Endothelial cell (in vitro differentiated cells): ENCODE results near the gene OR10AG1. TPM values are rescaled to one million over a fixed set of nuclear protein-coding genes. Genes with fewer than 3 reads are reported as not detected.

Experiments
- DNase-seq: peaks from one replicate; pipeline ENCODE4 v3.0.0; 2021; ENCODE audit warnings: low spot score
- H3K27ac Mint-ChIP-seq: one replicate; pipeline ENCODE4 v1.8.0; 2021; ENCODE audit warnings: mixed read lengths, inconsistent platforms; ENCODE audit not compliant: unreplicated experiment
- H3K27me3 Mint-ChIP-seq: one replicate; pipeline ENCODE4 v1.8.0; 2021; ENCODE audit warnings: mild to moderate bottlenecking, moderate library complexity, mixed read lengths, inconsistent platforms; ENCODE audit not compliant: unreplicated experiment
- H3K36me3 Mint-ChIP-seq: one replicate; pipeline ENCODE4 v1.8.0; 2021; ENCODE audit warnings: mild to moderate bottlenecking, low read depth, mixed read lengths, inconsistent platforms; ENCODE audit not compliant: unreplicated experiment
- H3K4me1 Mint-ChIP-seq: one replicate; pipeline ENCODE4 v1.8.0; 2021; ENCODE audit warnings: mild to moderate bottlenecking, mixed read lengths, inconsistent platforms; ENCODE audit not compliant: unreplicated experiment
- H3K4me3 Mint-ChIP-seq: one replicate; pipeline ENCODE4 v1.8.0; 2021; ENCODE audit warnings: mild to moderate bottlenecking, mixed read lengths, inconsistent platforms; ENCODE audit not compliant: unreplicated experiment
- H3K9me3 Mint-ChIP-seq: one replicate; pipeline ENCODE4 v1.8.0; 2021; ENCODE audit warnings: mixed read lengths, inconsistent platforms; ENCODE audit not compliant: unreplicated experiment
- CTCF ChIP-seq: fragments of 200-600 bp; sonication (generic); IDR thresholded peaks from one replicate; pipeline ENCODE4 v1.5.0; 2021; ENCODE audit warnings: antibody characterized with exemption; ENCODE audit not compliant: unreplicated experiment
- long read RNA-seq: library from polyadenylated mRNA; unstranded; transcript quantifications from one replicate; pipeline ENCODE4 v2.0.0, GENCODE V29; 2020; ENCODE audit not compliant: unreplicated experiment
- total RNA-seq: library from RNA; stranded (reverse); fragmentation: NEBNext Ultra II Directional; extraction: Animal tissue kit (Norgen Biotek cat#: 25700); gene quantifications from one replicate; pipeline ENCODE4 v1.2.1, GENCODE V29; 2021; ENCODE audit not compliant: unreplicated experiment

OR10AG1 gene
- total RNA-seq = not detected
- long read RNA-seq = 0 reads

- Mint-ChIP-seq H3K4me3 (no peak within 1 kb of the TSS), H3K27ac (no peak within 1 kb of the TSS), H3K36me3 (no peaks in the 10 kb centered on the region), H3K9me3 (no peaks in the 10 kb centered on the region), H3K4me1 (no peaks in the 10 kb centered on the region), H3K27me3 (no peaks in the 10 kb centered on the region)
- DNase-seq = no peak
- TF ChIP-seq CTCF = no peak
Measured at GRCh38 chr11:55969845-55970244, at the start of gene OR10AG1. Gene OR10AG1, minus strand, starts transcription at chr11:55969945. Its CDS starts 38 bp downstream, at chr11:55969907.

DNA sequence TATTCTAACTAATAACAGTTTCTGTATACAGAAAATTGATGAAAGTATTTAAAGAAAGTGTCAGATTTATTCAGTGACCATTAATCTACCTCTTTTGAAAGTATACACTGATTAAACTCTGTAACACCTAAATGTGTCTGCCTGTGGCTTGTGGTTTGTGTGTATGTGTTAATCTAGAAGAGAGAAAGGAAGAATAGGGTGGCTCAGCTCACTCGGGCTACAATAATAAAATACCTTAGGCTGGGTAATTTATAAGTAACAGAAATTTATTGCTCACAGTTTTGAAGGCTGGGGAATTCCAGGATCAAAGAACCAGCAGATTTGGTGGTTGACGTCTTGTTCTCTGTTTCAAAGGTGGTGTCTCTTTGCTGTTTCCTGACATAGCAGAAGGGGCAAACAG, 44.1 kb upstream of the OR10AG1 start:
- no peaks in the 10 kb centered on the region for H3K36me3 Mint-ChIP-seq
- no peak overlapping the region for H3K4me3 Mint-ChIP-seq
- H3K27ac Mint-ChIP-seq = no peak overlapping the region
- H3K27me3 Mint-ChIP-seq = no peaks in the 10 kb centered on the region
- TF ChIP-seq CTCF = no peak
- no peak for DNase-seq
- H3K4me1 Mint-ChIP-seq = no peaks in the 10 kb centered on the region
- H3K9me3 Mint-ChIP-seq = no peaks in the 10 kb centered on the region

DNA sequence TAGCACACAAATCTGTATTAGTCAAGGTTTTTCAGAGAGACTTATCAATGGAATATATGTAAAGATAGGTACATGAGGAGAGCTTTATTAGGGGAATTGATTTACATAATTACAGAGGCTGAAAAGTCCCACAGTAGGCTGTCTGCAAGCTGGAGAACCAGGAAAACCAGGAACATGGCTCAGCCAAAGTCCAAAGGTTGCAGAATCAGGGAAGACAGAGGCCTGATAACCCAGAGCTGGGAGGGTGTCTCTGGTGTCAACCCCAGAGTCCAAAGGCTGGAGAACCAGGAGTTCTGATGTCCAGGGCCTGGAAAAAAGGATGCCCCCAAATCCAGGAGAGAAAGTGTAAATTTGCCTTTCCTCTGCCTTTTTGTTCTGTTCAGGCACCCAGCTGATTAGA, 41.0 kb upstream of the OR10AG1 start:
- H3K27ac Mint-ChIP-seq = no peak overlapping the region

DNA sequence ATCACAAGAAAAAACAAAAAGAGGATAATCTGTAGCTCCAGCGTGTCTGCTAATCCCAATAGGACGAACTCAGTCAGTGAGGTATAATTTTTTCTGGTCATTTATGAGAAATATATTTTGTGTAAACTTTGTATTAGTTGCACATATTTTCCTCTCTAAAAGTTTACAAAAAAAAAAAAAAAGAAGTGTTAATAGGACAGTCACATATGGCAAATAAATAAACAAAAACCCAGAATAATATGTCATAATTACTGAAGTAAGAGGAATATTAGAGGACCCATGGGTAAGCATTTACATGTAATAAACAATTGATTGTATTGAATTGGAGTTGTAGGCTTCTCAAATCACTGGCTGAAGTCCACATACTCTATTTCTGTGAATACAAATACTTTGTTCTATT, 24.8 kb upstream of the OR10AG1 start, which contains the start of gene OR5F1:
OR5F1 (minus strand) TSS at position 101 of the 400 bp plus-strand sequence; CDS start at position 101, 0 bp downstream.
- peaks cover 4% of the 10 kb centered on the region for H3K9me3 Mint-ChIP-seq
- H3K36me3 Mint-ChIP-seq = no peaks in the 10 kb centered on the region
- H3K4me3 Mint-ChIP-seq = no peak within 1 kb of the TSS
- DNase-seq = no peak
- no peak for TF ChIP-seq CTCF
- no peaks in the 10 kb centered on the region for H3K27me3 Mint-ChIP-seq
- no peak within 1 kb of the TSS for H3K27ac Mint-ChIP-seq
- H3K4me1 Mint-ChIP-seq = no peaks in the 10 kb centered on the region

More for the DNA sequence above, 41.0 kb upstream of the OR10AG1 start:
- H3K9me3 Mint-ChIP-seq = no peaks in the 10 kb centered on the region
- no peaks in the 10 kb centered on the region for H3K36me3 Mint-ChIP-seq
- H3K4me3 Mint-ChIP-seq = no peak overlapping the region
- peaks cover 1% of the 10 kb centered on the region for H3K27me3 Mint-ChIP-seq
- no peaks in the 10 kb centered on the region for H3K4me1 Mint-ChIP-seq
- no peak for DNase-seq
- TF ChIP-seq CTCF = no peak

DNA sequence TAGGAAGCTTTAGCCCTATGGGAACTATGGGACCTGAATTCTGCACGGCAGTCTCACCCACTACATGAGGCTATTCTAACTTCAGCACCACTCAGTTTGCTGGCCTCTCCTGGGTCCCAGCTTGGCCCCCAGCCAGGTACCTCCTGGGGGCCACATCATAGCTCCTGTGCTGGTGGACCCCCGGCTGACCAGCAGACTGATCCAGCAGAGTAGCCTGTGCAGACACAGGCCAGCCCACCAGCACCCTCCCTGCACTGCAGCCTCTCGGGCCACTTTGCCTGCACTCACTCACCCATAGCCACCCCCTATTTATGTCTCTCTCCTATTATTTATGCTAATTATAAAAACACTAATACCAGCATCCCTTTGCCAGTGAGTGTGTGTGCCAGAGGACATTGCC, 1.2 kb upstream of the OR10AG1 start:
- Mint-ChIP-seq H3K4me1 (no peaks in the 10 kb centered on the region), H3K27ac (no peak overlapping the region), H3K9me3 (no peaks in the 10 kb centered on the region), H3K4me3 (no peak overlapping the region), H3K36me3 (no peaks in the 10 kb centered on the region), H3K27me3 (no peaks in the 10 kb centered on the region)
- DNase-seq = no peak
- no peak for TF ChIP-seq CTCF
